GM21447 (cell line): ENCODE data around the gene FAM20A.
"Not testable (repeated sequence)": the region's sequence is repeated elsewhere in the genome, so short reads cannot be mapped to it uniquely, and the experiment has no call there.

Experiments used
- ATAC-seq: cut with Tn5 transposase; IDR thresholded peaks from one replicate; pipeline ENCODE4 v1.9.1; 2021; ENCODE audit not compliant: unreplicated experiment

FAM20A gene

DNA sequence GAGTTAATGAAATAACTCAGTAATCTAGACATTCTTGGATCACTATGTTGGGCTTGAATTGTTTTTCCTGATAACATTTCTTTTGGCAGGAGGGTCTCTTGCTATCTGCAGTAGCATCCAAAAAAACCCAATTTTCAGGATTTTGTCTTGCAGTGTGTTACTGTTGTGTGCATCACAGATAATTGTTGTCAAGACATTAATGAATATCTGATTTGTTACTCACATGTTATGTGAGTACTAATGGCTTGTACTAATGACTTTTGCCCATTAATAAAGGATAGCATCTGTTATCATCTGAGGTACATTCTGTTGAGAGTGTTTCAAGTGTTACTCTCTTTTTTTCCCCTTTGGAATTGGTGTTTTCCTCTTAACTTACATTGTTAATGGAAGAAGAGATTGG lies 78.9 kb downstream of the FAM20A start:
- ATAC-seq: no peak

DNA sequence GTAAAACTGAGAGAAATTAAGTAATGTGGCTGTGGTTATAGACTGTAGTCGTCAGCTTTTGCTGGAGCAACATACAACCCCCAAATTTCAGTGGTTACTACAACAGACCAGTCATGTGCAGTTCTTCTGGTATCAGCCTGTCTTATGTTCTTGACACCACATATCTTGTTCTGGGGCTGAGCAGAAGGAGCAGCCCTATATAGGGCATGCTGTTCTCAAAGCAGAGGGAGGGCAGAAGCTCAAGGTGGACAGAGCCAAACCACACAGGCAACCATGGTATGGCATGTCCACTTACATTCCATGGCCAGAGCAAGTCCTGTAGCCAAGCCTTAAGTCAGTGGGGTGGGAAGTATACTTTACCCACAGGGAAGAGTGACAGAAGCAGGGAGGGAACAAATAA lies 81.3 kb downstream of the FAM20A start:
- ATAC-seq: no peak

DNA sequence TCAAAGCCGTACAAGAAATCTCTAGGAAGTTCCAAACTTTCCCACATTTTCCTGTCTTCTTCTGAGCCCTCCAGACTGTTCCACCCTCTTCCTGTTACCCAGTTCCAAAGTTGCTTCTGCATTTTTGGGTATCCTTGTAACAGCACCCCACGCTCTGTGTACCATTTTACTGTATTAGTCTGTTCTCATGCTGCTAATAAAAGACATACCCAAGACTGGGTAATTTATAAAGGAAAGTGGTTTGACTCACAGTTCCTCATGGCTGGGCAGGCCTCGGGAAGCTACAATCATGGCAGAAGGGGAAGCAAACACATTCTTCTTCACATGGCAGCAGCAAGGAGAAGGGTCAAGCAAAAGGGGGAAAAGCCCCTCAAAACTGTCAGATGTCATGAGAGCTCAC lies 82.1 kb downstream of the FAM20A start:
- not testable (repeated sequence) for ATAC-seq

DNA sequence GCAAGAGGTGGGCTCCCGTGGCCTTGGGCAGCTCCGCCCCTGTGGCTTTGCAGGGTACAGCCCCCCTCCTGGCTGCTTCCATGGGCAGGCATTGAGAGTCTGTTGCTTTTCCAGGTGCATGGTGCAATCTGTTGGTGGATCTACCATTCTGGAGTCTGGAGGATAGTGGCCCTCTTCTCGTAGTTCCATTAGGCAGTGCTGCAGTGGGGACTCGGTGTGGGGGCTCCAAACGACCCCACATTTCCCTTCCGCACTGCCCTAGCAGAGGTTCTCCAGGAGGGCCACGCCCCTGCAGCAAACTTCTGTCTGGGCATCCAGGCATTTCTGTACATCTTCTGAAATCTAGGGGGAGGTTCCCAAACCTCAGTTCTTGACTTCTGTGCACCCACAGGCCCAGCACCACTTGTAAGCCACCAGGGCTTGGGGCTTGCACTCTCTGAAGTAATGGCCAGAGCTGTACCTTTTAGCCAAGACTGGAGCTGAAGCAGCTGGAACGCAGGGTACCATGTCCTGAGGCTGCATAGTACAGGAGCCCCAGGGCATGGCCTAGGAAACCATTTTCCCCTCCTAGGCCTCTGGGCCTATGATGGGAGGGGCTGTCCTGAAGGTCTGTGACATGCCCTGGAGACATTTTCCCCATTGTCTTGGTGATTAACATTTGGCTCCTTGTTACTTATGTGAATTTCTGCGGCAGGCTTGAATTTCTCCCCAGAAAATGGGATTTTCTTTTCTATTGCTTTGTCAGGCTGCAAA lies 82.9 kb downstream of the FAM20A start:
- ATAC-seq: no peak

DNA sequence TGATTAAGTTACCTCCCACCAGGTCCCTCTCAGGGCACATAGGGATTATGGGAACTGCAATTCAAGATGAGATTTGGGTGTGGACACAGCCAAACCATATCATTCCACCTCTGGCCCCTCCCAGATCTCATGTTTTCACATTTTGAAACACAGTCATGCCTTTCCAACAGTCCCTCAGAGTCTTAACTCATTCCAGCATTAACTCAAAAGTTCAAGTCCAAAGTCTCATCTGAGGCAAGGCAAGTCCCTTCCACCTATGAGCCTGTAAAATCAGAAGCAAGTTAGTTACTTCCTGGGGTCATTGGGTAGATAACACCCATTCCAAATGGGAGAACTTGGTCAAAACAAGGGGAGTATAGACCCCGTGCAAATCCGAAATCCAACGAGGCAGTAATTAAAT lies 83.6 kb downstream of the FAM20A start:
- ATAC-seq: not testable (repeated sequence)

DNA sequence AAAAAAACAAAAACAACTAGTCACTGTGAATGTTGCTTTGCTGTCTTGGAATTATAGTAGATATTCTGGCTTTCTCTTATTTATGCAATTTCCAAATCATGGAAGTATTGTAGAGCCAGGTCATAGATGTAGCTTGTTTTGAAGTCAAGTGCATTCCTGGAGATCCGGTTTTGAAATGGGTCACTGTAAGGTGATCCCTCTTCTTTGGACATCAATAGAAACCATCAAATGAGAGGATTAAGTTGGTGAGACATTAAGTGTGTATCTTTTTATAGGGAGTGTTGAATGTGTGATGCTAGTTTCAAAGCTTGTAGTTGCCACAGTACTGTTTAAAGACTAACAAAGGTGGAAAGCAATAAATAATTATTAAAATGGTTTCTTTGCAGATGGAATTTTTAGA lies 84.4 kb downstream of the FAM20A start:
- no peak for ATAC-seq

DNA sequence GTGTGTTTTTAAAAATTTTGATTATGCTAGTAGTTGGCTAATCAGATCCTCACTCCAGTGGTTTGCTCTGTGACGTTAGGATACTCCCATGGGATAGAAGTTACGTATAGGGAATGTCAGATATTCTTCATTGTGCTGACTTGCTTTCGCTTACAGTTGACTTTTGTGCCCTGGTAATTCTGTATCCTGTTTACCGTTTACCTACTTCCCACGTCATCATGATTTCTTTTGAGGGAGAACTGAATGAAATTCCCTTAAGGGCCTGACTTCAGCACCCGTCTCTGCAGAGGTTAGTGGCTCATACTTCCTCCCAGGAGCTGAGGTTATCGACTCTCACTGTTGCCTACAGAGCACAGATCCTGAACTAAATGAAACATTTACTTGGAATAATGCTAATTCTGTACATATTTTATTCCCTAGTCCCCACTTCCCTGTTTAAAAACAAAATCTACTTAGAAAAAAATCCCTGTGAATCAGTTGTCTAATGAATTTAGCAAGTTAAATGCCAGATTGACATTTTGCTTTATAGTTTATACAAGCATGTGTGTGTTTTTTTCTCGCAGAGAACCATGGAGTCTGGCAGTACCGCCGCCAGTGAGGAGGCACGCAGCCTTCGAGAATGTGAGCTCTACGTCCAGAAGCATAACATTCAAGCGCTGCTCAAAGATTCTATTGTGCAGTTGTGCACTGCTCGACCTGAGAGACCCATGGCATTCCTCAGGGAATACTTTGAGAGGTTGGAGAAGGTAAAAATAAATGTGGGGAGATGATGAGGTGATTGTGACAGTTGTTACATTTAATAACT lies 86.1 kb downstream of the FAM20A start:
- no peak for ATAC-seq

DNA sequence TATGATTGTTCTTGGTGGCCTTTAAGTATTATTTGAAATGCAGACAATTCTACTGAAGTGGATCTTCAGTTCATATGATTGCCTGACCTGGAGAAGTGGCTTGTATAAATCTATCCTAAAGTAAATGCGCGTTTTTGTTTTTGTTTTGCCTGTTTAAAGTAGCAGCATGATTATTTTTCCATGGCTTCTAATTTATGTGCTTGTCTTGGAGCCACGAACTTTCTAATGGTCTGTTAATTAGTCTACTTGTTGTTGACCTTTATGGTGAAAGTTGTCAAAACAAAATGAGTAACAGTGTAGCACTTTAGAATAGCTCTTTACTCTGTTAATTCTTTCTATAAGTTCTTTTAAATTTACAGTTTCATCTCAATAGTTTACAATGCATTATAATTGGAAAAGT lies 87.2 kb downstream of the FAM20A start:
- no peak for ATAC-seq

DNA sequence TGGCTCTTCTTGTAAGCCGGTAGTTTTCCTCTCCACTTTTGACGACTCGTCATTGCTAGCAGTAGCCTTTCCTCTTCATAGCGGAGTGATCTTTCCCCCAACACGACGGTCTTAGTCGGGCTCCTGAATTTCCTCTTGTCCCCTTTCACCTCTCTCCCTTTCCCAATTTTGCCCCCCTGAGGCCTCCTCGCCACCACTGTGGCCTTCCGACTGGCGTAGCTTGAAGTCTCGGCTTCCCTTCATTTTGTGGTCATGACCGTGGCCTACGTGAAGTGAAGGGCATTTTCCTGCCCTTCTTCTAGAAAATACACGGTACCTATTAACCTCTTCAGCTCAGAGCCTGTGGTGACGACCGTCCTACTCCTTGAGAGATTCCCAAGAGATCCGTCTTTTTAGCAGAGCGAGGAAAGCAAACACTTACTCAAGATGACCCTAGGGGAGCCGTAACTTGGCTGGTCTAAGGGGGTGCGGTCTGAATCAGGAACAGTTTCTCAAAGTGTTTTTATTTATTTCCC lies 88.2 kb downstream of the FAM20A start:
- ATAC-seq: peak; percentile 2

DNA sequence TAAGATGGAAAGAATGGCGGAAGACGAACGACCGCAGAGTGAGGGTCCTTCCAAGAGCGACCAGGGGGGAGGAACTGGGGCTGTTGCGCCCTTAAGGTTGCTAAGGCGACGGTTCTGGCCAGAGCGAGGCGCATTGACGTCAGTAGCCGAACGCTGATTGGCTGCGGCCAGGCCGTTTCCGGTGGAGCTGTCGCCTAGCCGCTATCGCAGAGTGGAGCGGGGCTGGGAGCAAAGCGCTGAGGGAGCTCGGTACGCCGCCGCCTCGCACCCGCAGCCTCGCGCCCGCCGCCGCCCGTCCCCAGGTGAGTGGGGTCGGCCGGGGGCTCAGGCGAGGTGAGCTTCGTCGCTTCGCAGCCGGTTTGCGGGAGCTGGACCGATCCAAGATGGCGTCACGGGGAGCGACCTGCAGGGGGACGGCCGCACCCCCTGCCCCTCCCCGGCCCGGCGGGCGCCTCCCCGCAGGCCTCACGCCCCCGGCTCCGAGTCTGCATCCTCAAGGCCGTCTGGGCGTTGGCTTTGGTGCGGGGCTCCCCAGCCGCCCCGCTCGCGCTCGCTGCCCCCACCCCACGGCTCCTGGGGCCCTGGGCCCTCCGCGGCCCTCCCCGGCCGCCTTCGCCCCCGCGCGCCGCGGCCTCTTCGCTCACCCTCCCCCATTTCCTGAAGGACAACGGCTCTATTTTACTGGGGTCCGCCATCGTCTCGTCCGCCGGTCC lies 88.8 kb downstream of the FAM20A start, which contains the start of gene PRKAR1A:
TSS of gene PRKAR1A (plus strand) at position 184 of the 713 bp plus-strand sequence. CDS start 2,970 bp downstream, outside the sequence.
- ATAC-seq: peak; percentile 84

DNA sequence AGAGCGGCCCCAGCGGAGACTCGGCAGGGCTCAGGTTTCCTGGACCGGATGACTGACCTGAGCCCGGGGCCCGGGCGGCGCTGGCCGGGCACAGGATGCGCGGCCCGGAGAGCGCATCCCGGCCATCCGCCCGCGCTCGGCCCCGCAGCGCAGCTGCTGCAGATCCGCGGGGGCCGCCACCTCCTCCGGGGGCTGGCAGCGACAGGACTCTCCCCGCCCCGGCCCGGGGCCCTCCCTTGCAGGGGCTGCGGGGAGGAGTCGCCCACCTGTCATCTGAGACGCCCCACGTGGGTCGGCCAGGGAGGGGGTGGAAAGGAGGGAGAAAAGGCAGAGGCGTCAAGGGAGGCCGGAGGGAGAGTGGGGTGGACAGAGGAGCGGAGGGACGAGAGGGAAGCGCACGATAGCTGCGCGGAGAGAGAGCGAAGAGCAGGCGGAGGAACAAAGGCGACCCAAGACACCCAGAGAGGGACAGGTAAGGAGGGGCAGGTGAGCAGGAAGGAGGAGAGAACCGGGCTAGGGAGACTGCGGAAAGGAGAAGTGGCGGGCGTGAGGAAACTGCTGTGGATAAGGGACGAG lies 89.4 kb downstream of the FAM20A start:
- ATAC-seq: peak; percentile 44

DNA sequence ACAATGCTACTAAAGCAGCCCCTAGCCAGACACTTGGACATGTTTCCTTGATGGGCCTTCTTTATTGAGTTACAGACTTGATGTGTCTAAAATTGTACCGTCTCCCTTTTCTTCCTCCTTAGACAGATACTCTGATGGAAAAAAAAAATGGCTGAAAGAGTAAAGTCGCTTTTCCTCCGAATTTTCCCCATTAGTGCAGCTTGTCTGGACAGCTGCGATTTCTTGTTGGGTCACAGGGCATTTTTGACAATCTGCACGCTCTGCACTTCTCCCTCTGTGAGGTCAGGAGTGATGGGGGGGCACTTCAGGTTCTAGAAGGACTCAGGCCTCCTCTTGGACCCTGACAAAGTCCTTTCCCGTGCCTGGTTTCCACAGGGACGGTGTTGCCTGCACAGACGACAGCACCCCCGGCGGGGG lies 89.9 kb downstream of the FAM20A start:
- ATAC-seq: no peak

DNA sequence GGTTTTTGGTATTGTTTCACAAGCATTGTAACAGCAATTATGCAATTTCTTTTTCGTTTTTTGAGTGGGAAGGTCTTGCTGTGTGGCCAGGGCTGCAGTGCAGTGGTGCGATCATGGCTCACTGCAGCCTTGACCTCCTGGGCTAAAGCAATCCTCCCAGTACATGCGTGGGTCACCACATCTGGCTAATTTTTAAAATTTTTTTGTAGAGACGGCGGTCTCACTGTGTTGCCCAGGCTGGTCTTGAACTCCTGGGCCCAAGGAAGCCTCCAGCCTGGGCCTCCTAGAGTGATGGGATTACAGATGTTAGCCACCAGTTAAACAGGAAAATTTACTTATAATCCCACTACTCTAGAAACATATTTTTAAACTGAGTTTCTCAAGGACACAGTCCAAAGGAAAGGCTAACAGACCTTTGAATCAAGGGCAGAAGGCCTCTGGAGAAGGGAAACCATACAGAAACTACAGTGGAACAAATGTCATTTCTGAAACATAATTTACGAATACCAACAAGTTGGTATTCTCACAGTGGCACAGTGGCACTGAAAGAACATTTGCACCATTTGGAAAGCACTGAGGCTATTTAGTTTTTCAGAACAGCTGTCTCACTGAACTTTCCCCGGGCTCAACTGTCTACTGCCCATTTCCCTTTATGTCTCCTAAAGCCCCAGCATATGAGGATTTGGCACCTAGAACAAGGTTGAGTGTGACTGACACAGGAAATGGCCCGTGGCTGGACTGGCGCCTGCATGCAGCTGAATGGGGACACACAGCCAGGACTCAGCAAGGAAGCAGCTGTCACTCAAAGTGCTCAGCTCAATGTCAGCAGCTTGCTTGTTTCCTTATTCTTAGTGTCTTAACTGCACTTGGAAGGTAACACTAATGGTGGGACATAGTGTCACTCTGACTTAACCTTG lies 91.8 kb downstream of the FAM20A start:
- ATAC-seq: peak; percentile 18

DNA sequence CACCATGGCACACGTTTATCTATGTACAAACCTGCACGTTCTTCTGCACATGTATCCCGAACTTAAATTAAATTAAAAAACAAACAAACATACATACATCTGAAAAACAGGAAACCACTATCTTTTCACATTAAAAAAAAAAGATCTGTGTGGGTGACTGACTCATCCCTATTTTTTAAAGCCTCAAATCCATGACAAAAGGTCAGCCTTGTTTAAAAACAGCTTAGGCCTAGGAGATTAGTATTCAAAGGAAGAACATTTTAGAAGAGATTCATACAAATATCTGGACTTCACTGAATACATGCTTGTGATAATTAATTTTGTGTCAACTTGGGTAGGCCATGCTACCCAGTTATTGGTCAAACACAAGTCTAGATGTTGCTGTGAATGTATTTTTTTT lies 93.6 kb downstream of the FAM20A start:
- ATAC-seq: no peak

DNA sequence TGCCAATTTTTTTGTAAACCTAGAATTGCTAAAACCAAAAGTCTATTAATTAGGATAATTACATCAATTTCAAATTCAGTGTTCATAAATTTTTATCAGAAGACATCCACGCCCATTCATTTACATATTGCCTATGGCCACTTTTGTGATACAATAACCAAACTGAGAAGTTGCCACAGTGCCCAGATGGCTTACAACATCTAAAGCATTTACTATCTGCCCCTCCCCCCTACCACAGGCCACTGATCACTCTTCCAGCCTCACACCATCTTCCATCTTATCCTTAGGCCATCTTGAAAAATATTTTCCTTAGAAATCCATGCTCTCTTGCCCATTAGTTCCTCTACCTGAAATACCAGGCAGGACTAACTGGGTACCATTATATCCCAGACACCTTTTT lies 95.2 kb downstream of the FAM20A start:
- no peak for ATAC-seq

DNA sequence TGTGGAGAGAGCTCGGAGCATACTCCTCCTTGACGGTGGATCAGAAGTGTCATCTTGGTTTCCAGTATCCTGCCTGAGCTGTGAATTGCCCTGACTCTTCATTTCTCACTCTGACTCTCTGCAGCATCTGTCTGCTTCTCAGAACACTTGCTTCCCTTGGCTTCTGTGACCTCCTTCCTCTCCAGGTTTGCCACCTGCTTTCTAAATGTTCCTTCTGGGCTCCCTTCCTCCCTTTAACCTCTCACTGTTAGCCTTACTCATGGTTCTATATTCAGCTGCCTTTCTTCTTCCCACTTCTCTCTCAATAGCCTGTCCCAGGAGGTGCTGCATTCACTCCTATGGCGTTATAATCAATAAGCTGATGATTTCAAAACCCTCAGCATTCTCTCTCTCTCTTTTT lies 100.1 kb downstream of the FAM20A start:
- ATAC-seq: no peak

DNA sequence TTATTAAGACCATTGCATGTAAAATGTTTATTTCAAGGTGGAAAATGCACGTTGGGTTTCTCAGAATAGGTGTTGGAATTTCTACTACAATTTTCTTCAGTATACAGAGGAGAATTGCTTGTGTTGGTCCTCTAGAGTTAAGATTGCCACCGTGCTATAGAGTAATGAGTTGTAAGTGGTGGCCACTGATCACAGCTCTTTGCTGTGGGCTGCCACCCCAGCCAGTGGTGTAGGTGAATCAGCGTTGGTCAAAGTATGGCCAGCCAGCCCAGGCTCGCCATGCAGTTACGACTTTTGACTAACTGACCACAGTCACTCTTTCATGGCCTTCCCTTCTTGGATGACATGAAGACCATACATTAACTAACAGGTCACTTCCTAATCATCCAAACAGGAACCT lies 101.6 kb downstream of the FAM20A start:
- no peak for ATAC-seq

DNA sequence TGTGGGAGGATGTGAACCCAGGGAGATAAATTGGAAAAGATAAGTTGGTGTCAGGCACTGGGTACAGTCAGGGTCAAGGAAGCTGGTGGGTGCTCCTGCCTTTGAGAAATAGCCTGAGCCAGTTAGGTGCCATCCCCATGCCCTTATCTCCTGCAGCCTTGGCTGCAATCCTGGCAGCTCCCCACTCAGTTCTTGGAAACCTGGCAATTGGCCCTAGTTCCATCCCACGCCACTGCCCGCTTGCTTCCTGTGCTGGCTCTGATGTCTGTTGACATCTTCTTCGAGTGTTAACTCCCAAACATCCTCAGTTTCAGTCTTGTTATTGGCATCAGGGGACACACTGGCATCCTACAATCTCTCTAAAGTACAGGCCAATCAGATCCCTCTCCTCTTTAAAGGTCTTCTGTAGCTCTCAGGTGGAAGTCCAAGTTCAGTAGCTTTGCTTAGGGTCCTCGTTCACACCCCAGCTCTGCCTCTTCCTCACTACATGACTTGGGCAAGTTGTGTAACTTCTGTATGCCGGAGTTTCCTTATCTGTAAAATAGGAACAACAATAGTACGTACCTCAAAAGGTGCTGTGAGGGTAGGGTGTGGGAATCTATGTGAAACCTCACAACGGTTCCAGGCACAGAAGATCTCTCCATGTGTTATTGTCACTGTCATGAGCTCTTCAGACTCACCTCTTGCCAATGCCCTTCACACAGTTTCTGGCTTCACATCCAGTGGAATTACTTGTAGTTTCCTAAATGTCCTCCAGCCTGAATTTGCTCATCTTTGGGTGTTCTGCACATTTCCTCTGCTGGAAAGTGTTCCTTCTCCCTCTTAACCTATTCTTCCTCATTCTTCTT lies 102.5 kb downstream of the FAM20A start:
- ATAC-seq: peak; percentile 22

DNA sequence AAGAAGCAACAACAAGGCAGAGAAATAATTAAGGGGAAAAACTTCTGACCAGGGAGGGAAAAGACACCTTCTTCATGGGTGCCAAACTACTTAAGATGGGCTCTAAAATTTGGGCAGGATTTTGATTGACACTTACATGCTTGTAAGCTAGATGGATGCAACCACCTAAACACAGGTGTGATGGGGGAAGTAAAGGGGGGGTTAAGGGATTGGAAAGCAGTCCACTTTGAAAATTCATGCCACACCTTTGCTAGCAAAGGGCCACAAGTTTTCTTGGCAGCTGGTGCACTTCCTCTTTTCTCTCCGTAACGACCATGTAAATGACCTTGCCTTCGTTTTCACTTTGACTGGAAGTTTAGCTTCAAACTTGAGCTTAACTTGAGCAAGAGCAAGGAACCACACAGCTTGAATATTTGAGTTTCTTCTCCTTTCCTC lies 103.3 kb downstream of the FAM20A start:
- ATAC-seq: peak; percentile 98
